Calu3 (cell line): ENCODE results near the gene HUNK. TPM values are rescaled to one million over a fixed set of nuclear protein-coding genes. Genes with fewer than 3 reads are reported as not detected.

Source experiments
- BruUV-seq: library from RNA; stranded (reverse); fragments of 400-500 nt; replicated peaks from 2 replicates; lab custom pipeline; 2021; lab: Mats Ljungman, UMichigan
- CTCF ChIA-PET: fragments of 300-600 bp; sonication (Branson Sonifier 250); formaldehyde crosslinking; loops from one replicate; lab custom pipeline; 2022; ENCODE audit warnings: antibody characterized with exemption; lab: Charles Lee
- DNase-seq: peaks from one replicate; pipeline ENCODE4 v3.0.0; 2022
- H3K27ac Mint-ChIP-seq: one replicate; pipeline ENCODE4 v1.8.0; 2022; ENCODE audit warnings: mixed read lengths; ENCODE audit not compliant: unreplicated experiment
- H3K27me3 Mint-ChIP-seq: one replicate; pipeline ENCODE4 v1.8.0; 2022; ENCODE audit warnings: mixed read lengths; ENCODE audit not compliant: unreplicated experiment
- H3K36me3 Mint-ChIP-seq: one replicate; pipeline ENCODE4 v1.8.0; 2022; ENCODE audit warnings: mild to moderate bottlenecking, moderate library complexity, mixed read lengths; ENCODE audit not compliant: insufficient read depth, unreplicated experiment
- H3K4me1 Mint-ChIP-seq: one replicate; pipeline ENCODE4 v1.8.0; 2022; ENCODE audit warnings: mild to moderate bottlenecking, low read depth, mixed read lengths; ENCODE audit not compliant: unreplicated experiment
- H3K4me3 Mint-ChIP-seq: one replicate; pipeline ENCODE4 v1.8.0; 2022; ENCODE audit warnings: mild to moderate bottlenecking, low read depth, moderate library complexity, mixed read lengths; ENCODE audit not compliant: unreplicated experiment
- H3K9me3 Mint-ChIP-seq: one replicate; pipeline ENCODE4 v1.8.0; 2022; ENCODE audit warnings: low read depth, mixed read lengths; ENCODE audit not compliant: unreplicated experiment
- intact Hi-C: fragments of 100-400 bp; cut with micrococcal nuclease; formaldehyde crosslinking; loops from one replicate; pipeline ENCODE4 v1.10.0; 2022; ENCODE audit not compliant: unreplicated experiment
- total RNA-seq: library from RNA; stranded (reverse); gene quantifications from 2 replicates; pipeline ENCODE4 v1.2.3, GENCODE V29; 2022
- TF ChIP-seq, protein P1 (sequence below): fragments of 200-600 bp; IDR thresholded peaks from one replicate; pipeline ENCODE4 v1.8.0; 2022; ENCODE audit warnings: antibody characterized with exemption; ENCODE audit not compliant: unreplicated experiment

HUNK gene
- total RNA-seq, 1 experiment from 2014 or later = 2.3 TPM

DNA sequence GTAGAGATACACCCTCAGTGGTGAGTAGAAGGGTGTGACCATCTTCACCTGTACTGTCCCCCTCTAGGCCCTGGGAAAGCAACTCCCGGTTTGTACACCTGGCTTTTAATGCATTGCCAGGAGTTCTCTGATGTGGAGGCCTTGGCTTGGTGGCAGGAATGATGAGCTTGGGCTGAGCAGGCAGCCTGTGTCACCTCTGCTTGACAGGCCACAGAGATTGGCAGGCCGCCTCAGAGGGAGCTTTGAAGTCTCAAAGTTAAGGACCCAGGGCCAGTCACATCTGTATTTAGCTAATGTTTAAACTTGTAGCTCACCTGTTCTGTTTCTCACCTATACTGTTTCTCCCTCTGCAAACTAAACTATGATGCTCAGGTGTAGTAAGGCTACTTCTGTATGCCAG lies 28.5 kb downstream of the HUNK start:
- no peaks in the 10 kb centered on the region for H3K27me3 Mint-ChIP-seq
- H3K36me3 Mint-ChIP-seq = no peaks in the 10 kb centered on the region
- H3K4me3 Mint-ChIP-seq = no peak overlapping the region
- H3K9me3 Mint-ChIP-seq = no peaks in the 10 kb centered on the region
- TF ChIP-seq, protein P1, sequence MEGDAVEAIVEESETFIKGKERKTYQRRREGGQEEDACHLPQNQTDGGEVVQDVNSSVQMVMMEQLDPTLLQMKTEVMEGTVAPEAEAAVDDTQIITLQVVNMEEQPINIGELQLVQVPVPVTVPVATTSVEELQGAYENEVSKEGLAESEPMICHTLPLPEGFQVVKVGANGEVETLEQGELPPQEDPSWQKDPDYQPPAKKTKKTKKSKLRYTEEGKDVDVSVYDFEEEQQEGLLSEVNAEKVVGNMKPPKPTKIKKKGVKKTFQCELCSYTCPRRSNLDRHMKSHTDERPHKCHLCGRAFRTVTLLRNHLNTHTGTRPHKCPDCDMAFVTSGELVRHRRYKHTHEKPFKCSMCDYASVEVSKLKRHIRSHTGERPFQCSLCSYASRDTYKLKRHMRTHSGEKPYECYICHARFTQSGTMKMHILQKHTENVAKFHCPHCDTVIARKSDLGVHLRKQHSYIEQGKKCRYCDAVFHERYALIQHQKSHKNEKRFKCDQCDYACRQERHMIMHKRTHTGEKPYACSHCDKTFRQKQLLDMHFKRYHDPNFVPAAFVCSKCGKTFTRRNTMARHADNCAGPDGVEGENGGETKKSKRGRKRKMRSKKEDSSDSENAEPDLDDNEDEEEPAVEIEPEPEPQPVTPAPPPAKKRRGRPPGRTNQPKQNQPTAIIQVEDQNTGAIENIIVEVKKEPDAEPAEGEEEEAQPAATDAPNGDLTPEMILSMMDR = no peak
- peaks cover 24% of the 10 kb centered on the region for H3K4me1 Mint-ChIP-seq
- H3K27ac Mint-ChIP-seq = no peak overlapping the region
- DNase-seq = no peak
- intact Hi-C loops = no loop called here
- CTCF ChIA-PET = interaction anchor here (1.1 to 2.1 kb wide), 2 partner anchors 10 to 12 kb away, joined by 3 to 8 read pairs; no protein-coding TSS in a partner anchor
- BruUV-seq = no TSS peak

DNA sequence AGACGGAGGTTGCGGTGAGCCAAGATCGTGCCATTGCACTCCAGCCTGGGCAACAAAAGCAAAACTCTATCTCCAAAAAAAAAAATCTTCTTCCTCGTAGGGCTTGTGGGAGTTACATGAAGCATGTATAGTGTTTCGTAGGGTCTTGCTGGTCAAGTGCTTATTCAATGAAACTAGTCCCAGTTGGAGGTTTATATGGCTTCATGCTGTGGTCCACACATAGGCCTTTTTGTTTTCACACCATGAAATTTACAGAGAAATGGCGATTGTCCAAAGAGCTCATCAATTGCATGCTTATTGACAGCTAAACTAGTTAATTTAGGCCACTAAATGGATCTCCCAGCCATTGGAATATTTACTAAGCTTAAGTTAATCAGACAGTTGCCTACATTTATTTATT lies 29.6 kb downstream of the HUNK start:
- CTCF ChIA-PET = no interaction called here
- intact Hi-C loops = no loop called here
- Mint-ChIP-seq H3K4me1 (peaks cover 29% of the 10 kb centered on the region), H3K9me3 (no peaks in the 10 kb centered on the region), H3K4me3 (no peak overlapping the region), H3K27me3 (no peaks in the 10 kb centered on the region), H3K27ac (no peak overlapping the region), H3K36me3 (no peaks in the 10 kb centered on the region)
- no TSS peak for BruUV-seq
- no peak for DNase-seq
- TF ChIP-seq, protein P1 = no peak

DNA sequence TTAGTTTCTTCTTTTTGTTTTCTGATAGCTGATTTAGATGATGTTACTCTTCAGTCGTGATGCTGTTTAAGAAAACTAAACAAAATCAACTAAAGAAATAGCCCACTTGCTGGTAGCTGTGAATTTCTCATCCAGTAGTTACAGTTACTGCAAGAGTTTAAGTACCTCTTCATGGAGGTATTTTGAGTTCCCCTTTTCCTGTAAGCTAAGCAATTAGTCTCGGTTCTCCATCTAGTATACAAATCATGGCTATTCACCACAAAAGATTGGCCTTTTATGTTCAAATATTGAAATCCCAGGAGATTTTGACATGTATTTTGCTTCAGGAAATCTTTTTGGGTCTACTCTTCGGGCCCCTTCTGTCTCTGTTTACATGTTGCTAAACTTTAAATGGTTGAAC lies 31.1 kb downstream of the HUNK start:
- TF ChIP-seq, protein P1 = no peak
- H3K4me1 Mint-ChIP-seq = peaks cover 39% of the 10 kb centered on the region
- intact Hi-C loops = no loop called here
- H3K27me3 Mint-ChIP-seq = no peaks in the 10 kb centered on the region
- no peaks in the 10 kb centered on the region for H3K9me3 Mint-ChIP-seq
- BruUV-seq = no TSS peak
- peaks cover 6% of the 10 kb centered on the region for H3K36me3 Mint-ChIP-seq
- no peak for DNase-seq
- CTCF ChIA-PET = no interaction called here
- H3K4me3 Mint-ChIP-seq = no peak overlapping the region
- no peak overlapping the region for H3K27ac Mint-ChIP-seq

DNA sequence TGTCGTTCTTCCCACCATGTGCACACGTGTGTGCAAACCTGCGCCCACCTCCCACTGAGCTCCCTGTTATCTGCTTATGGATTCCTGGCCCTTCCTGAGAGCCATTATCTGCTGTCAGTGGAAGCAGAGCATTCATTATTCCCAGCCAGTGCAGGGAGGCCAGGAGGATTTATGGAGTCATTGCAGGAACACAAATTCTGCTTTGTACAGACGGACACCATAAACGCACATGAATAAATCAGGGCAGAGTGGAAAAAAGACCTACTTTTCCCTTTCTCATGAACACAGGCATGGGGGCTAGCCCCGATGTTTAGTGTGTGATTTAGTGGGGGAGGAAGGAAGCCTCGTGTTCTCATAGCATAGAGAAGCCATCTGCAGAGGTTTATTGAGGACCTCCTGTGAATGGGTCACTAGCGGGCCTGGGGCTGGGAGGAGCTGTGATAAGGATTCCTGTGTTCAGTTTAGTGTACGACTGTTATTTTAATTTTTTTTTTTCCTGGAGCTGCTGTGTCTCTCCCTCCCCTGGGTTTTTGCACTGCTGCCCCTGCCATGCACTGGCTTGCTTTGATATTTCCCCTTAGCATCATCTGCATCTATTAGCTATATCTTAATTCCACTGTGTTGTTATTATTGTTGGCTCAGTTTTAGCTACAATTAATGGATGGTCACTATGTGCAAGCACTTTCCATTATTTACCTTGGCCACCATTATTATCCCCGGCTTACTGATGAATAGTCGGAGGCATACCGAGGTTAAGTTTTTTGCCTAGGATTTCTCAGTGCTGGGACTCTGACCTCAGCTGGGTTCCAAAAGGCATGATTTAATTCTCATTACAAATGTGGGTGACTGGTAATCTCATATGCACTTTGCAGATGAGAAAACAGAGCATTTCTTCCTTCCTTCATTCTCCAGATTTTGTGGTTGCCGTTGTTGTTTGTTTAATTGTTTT lies 33.0 kb downstream of the HUNK start:
- no peak for DNase-seq
- Mint-ChIP-seq H3K27ac (no peak overlapping the region), H3K4me1 (peaks cover 24% of the 10 kb centered on the region), H3K4me3 (no peak overlapping the region), H3K9me3 (no peaks in the 10 kb centered on the region), H3K36me3 (peaks cover 6% of the 10 kb centered on the region), H3K27me3 (no peaks in the 10 kb centered on the region)
- BruUV-seq = no TSS peak
- CTCF ChIA-PET = interaction anchor here (0.6 kb wide), 1 partner anchor 270 kb away, joined by 3 read pairs; no protein-coding TSS in a partner anchor
- TF ChIP-seq, protein P1 = no peak
- intact Hi-C loops = no loop called here
